Mucosa of gallbladder (tissue), 1 donor: ENCODE measurements around the gene C9orf72. TPM values are rescaled to one million over a fixed set of nuclear protein-coding genes. Genes with fewer than 3 reads are reported as not detected.

Experiments
- DNase-seq: peaks from one replicate; pipeline ENCODE4 v3.0.0-alpha.2; 2020; ENCODE audit warnings: low spot score
- total RNA-seq: library from RNA; stranded (reverse); gene quantifications from one replicate; pipeline ENCODE4 v1.2.1, GENCODE V29; 2021
- donor health status: DM: no; HTN: no; CAD: no.

C9orf72 gene
- total RNA-seq, 1 donor from 2014 or later = 12.0 TPM

GRCh38 chr9:27573634-27574590 is 631 bp upstream of the C9orf72 start:
- DNase-seq = peak; percentile 99

DNA sequence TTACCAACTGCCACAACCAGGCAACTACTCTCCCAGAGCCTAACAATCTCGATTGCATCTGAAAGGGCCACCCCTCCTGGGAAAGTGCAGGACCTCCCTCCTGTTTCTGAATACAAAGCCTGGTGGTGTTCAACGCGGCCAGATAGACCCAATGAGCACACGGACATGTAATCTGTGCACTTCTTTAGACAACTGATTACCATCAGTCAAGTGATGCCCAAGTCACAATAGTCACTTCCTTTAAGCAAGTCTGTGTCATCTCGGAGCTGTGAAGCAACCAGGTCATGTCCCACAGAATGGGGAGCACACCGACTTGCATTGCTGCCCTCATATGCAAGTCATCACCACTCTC is 739 bp downstream of the C9orf72 start:
- peak; percentile 46 for DNase-seq

- no peak for DNase-seq
Observed at GRCh38 chr9:27572061-27572460, 1.2 kb downstream of the C9orf72 start.

- no peak for DNase-seq
Observed at GRCh38 chr9:27571011-27571410, 2.3 kb downstream of the C9orf72 start.

GRCh38 chr9:27569406-27569805 is 3.9 kb downstream of the C9orf72 start:
- no peak for DNase-seq

DNA sequence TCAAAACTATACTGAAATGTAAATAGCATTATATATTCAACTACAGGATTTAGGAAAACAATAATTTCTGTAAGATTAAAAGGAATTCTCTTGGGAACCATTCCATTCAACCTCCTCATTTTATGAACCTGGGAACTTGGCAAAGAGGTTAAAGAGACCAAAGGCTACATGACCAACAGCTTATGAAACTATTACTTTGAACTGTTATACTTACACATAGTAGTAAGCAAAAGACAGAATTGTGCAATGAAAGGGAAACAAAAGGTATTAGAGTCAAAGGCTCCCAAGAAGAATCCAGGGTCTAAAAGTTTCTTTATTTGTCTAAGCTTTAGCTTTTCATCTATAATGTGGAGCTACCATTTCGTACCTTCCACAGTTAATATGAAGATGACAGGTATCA is 7.2 kb downstream of the C9orf72 start:
- no peak for DNase-seq

DNA sequence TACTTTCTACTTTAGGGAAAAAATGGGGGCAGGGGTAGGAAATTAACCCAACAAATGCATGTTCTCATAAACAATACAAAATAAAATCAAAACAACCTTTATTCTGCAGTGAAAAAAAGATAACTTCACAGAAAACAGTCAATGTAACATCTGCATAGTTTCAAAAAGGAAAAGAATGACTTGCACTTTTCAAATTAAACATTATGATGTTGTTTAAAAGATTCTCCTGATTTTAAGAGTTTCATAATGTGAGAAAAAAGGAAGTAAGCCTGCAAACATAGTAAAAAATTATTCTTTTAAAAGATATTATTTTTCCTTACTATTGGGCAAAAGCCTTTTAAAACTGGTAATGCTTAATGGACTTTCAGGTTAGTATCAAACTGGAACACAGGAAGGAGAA is 7.6 kb downstream of the C9orf72 start:
- DNase-seq = no peak

DNA sequence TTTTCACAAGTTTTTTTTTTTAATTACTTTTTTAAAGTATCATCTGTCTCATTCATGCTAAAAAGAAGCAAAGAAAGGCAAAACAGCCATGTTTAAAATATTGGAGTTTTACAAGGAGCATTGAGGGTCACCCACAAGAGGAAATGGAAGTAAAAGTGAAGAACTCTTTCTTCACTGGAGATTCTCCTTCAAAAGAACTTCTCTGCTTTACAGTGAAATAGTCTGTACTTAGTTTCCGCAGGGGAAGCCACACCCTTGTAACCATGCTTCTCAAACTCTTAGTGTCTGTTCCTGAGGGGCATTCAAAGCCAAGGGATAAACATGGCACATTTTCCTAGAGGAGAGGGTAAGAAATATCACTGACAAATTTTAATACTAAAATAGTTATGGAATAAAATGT is 8.6 kb downstream of the C9orf72 start:
- no peak for DNase-seq

GRCh38 chr9:27563738-27564430 is 9.4 kb downstream of the C9orf72 start:
- DNase-seq = no peak

DNA sequence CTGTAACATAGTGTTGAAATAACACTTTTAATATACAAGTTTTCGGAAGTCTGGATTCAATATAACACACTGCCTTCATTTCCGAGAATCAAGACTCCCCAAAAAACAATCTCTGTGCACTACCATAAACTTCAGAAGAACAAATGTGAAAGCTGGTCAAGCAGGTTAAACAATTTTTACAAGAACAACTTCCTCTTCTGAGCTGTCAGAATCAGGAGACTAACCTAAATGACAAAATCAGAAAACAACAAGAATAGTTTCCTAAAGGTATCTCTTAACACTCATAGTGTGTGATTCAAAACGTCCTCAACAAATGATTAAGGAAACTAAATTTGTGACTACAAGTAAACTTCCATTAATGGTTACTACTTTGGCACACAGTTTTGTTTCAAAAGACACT is 11.6 kb downstream of the C9orf72 start:
- no peak for DNase-seq

- no peak for DNase-seq
Observed at GRCh38 chr9:27560457-27560856, 12.8 kb downstream of the C9orf72 start.

- DNase-seq = no peak
Observed at GRCh38 chr9:27558307-27558706, 15.0 kb downstream of the C9orf72 start.

DNA sequence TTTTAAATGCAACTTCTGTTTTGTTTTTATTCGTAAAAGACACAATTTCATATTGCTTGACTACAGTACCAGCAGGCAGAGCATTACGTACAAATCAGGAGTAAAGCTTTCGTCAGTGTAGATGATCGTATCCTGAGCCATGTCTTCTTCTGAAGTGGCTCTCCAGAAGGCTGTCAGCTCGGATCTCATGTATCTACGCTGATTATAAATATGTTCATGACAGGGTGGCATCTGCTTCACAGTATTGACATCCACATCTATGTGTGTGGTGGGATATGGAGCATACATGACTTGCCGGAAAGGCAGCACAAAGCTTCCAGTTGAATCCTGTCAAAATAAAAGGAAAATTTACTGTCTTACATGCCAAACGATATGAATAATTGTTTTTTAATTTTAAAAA is 16.8 kb downstream of the C9orf72 start:
- DNase-seq = no peak

GRCh38 chr9:27554712-27555111 is 18.6 kb downstream of the C9orf72 start:
- DNase-seq = no peak

DNA sequence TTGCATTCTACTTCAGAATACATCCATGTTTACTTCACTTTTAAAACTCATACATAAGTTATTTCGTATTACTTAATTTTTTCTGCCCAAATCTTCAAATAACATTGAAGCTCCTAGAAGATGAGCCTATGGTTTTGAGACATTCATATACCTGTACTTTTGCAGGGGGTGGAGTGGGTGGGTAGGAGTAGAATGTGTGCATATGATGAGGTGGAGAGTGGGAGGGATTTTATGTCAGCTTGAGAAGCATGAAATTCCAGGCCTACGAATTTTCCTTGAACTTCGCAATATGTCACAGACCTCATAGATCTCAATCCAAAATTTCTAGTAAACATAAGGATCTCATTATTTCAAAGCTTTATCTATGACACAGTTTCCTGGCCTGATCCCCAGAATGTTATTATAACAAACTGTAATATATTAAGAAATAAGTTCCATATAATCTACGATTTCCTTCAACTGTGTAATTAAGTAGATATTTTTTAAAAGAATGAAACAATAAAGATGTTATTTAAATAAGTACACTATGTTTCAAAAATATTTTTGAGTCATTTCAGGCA is 24.0 kb downstream of the C9orf72 start:
- no peak for DNase-seq

DNA sequence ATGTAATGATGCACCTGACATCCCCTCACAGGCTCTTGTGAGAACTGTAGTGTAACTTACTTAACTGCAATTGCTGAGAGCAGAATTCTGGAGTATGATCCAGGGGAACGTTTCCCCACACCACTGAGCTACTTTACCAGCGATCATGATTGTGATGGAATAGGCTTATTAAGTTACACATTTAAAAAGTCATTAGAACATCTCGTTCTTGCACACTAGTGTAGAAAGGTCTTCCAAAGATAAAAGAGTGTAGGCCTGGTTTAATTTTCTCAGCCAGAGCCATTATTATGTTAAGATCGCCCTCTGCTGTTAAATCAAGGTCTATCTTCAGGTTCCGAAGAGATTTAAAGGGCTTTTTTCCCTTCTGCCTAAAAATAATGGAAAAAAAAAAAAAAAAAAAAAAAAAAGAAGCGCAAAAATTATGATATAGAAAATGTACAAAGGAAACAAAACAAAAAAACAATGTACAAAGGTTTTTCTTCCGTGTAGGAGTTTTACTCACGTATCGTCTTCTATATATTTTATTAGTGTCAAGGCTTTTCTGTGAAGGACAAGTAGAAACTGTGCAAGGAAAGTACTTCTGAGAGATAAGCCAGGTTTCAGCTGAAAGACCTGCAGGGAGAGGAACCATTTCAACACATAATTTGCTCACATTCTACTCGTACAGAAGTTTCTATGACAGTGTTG is 25.1 kb downstream of the C9orf72 start:
- DNase-seq = no peak

DNA sequence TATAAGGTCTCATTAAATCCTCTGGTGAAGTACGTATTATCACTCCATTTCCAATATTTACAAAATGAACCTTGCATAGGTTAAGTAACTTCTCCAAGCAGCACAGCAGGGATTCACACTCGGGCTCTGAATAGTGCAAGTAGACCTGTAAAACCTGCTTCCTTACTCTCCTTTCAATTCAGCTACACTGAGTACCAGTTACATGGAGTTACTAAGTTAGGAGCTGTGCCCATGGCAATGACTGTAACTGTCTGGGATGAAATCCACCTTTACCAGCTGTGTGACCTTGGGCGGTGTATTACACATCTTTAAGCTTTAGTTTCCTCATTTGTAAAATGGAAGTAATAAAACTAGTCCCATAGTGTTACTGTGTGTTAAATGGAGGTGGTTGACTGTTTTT is 27.8 kb downstream of the C9orf72 start:
- DNase-seq = no peak

DNA sequence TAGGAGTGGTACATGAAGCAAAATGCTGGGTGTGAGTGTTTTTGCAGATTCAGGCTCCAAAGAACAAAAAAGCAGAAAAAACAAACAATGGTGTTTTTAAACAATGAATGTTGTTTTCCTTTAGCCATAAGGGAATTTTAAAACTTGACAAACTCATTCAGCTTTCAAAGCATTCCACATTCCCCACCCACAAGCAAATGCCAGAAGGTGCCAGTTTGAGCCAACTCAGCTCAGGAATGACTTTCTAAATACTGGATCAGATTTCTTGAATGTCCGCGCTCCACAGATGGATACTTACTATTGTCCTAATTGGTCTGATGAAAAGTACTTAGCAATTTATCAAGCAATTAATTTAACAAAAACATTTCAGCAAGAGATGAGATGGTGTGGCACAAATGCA is 30.8 kb downstream of the C9orf72 start:
- no peak for DNase-seq

DNA sequence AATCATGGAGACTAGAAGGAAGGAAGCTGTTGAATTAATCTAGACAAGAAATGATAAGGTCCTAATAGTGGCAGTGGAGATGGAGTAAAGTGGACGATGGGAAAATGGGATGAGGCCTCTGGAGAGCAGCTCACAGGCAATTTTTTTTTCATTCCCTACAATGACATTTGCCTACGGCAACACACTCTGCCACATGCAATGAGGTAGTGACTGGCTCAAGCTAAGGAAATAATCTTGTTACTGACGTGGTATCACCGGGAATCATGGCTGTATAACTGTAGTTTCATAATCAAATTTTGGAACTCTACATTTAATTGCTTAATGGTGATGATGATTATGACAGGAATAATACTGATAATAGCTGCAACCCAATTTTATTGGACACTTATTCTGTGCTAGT is 31.5 kb downstream of the C9orf72 start:
- DNase-seq = no peak

DNA sequence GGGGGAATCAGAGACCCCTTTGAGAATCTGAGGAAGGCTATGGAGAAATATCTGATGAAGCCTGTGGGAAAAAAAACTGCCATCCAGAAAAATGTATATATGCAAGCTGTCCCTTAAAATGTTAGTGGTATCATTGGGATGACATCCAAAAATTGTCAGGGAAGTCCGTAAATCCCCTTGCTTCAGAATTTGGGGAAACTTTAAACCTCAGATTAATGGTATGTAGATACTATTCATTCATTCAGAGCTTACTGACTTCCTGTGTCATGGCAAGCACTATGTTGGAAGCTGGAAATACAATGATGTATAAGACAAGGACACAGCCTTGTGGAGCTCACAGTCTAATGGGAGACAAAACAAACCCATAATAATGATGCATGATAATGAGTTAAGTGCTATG is 32.8 kb downstream of the C9orf72 start:
- DNase-seq = no peak

GRCh38 chr9:27539479-27540441 is 33.5 kb downstream of the C9orf72 start:
- DNase-seq = peak; percentile 19
